Parathyroid adenoma (tissue), 2 donors: ENCODE results near the gene DPYD.

Source experiments
- H2AFZ ChIP-seq: fragments of 300-600 bp; sonication (generic); one replicate; pipeline ENCODE4 v1.7.0; 2017; ENCODE audit warnings: antibody characterized with exemption, mild to moderate bottlenecking
- H3K27ac ChIP-seq: fragments of 300-600 bp; sonication (generic); one replicate; pipeline ENCODE4 v1.7.0; 2017
- H3K27me3 ChIP-seq: fragments of 300-600 bp; sonication (generic); one replicate; pipeline ENCODE4 v1.7.0; 2017; ENCODE audit warnings: low read length; ENCODE audit not compliant: control insufficient read depth, insufficient read depth
- H3K36me3 ChIP-seq: fragments of 300-600 bp; sonication (generic); one replicate; pipeline ENCODE4 v1.7.0; 2017; ENCODE audit warnings: low read length; ENCODE audit not compliant: control insufficient read depth, insufficient read depth
- H3K4me1 ChIP-seq: fragments of 300-600 bp; sonication (generic); one replicate; pipeline ENCODE4 v1.7.0; 2017; ENCODE audit warnings: control low read depth
- H3K4me2 ChIP-seq: fragments of 300-600 bp; sonication (generic); one replicate; pipeline ENCODE4 v1.7.0; 2017; ENCODE audit warnings: low read length
- H3K4me3 ChIP-seq: fragments of 300-600 bp; sonication (generic); one replicate; pipeline ENCODE4 v1.7.0; 2017; ENCODE audit warnings: low read depth, low read length
- H3K79me2 ChIP-seq: fragments of 300-600 bp; sonication (generic); one replicate; pipeline ENCODE4 v1.7.0; 2017; ENCODE audit warnings: control low read depth
- H3K9ac ChIP-seq: fragments of 300-600 bp; sonication (generic); one replicate; pipeline ENCODE4 v1.7.0; 2017; ENCODE audit warnings: mild to moderate bottlenecking
- H3K9me3 ChIP-seq: fragments of 300-600 bp; sonication (generic); one replicate; pipeline ENCODE4 v1.7.0; 2017; ENCODE audit warnings: low read length; ENCODE audit not compliant: control insufficient read depth
- TF ChIP-seq, protein P1 (sequence below): fragments of 300-600 bp; sonication (generic); IDR thresholded peaks from one replicate; pipeline ENCODE4 v1.7.0; 2017; ENCODE audit warnings: antibody characterized with exemption, mild to moderate bottlenecking
- donor health status: primary hyperparathyroidism.

The DPYD gene

GRCh38 chr1:97833881-97834280 lies 87.0 kb downstream of the DPYD start:
- TF ChIP-seq, protein P1, sequence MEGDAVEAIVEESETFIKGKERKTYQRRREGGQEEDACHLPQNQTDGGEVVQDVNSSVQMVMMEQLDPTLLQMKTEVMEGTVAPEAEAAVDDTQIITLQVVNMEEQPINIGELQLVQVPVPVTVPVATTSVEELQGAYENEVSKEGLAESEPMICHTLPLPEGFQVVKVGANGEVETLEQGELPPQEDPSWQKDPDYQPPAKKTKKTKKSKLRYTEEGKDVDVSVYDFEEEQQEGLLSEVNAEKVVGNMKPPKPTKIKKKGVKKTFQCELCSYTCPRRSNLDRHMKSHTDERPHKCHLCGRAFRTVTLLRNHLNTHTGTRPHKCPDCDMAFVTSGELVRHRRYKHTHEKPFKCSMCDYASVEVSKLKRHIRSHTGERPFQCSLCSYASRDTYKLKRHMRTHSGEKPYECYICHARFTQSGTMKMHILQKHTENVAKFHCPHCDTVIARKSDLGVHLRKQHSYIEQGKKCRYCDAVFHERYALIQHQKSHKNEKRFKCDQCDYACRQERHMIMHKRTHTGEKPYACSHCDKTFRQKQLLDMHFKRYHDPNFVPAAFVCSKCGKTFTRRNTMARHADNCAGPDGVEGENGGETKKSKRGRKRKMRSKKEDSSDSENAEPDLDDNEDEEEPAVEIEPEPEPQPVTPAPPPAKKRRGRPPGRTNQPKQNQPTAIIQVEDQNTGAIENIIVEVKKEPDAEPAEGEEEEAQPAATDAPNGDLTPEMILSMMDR = no peak
- H3K9me3 ChIP-seq = no peaks in the 10 kb centered on the region
- H2AFZ ChIP-seq = no peak overlapping the region
- H3K4me3 ChIP-seq = no peak overlapping the region
- no peak overlapping the region for H3K4me2 ChIP-seq
- no peak overlapping the region for H3K27ac ChIP-seq
- no peaks in the 10 kb centered on the region for H3K27me3 ChIP-seq
- no peaks in the 10 kb centered on the region for H3K36me3 ChIP-seq
- peaks cover 2% of the 10 kb centered on the region for H3K4me1 ChIP-seq
- H3K79me2 ChIP-seq = no peaks in the 10 kb centered on the region
- H3K9ac ChIP-seq = no peak overlapping the region

GRCh38 chr1:97832481-97832880 lies 88.4 kb downstream of the DPYD start:
- H3K79me2 ChIP-seq = no peaks in the 10 kb centered on the region
- no peak overlapping the region for H3K4me2 ChIP-seq
- no peaks in the 10 kb centered on the region for H3K36me3 ChIP-seq
- no peak overlapping the region for H3K27ac ChIP-seq
- TF ChIP-seq, protein P1 = no peak
- H3K9ac ChIP-seq = no peak overlapping the region
- H3K4me3 ChIP-seq = no peak overlapping the region
- H3K4me1 ChIP-seq = peaks cover 2% of the 10 kb centered on the region
- no peaks in the 10 kb centered on the region for H3K9me3 ChIP-seq
- H2AFZ ChIP-seq = no peak overlapping the region
- no peaks in the 10 kb centered on the region for H3K27me3 ChIP-seq

- H2AFZ ChIP-seq = no peak overlapping the region
- H3K4me2 ChIP-seq = no peak overlapping the region
- no peaks in the 10 kb centered on the region for H3K36me3 ChIP-seq
- no peak overlapping the region for H3K9ac ChIP-seq
- H3K79me2 ChIP-seq = no peaks in the 10 kb centered on the region
- TF ChIP-seq, protein P1 = no peak
- no peak overlapping the region for H3K27ac ChIP-seq
- H3K9me3 ChIP-seq = no peaks in the 10 kb centered on the region
- H3K27me3 ChIP-seq = no peaks in the 10 kb centered on the region
- H3K4me1 ChIP-seq = peaks cover 2% of the 10 kb centered on the region
- H3K4me3 ChIP-seq = no peak overlapping the region
These were observed 92.9 kb downstream of the DPYD start for GRCh38 chr1:97827887-97828286.

DNA sequence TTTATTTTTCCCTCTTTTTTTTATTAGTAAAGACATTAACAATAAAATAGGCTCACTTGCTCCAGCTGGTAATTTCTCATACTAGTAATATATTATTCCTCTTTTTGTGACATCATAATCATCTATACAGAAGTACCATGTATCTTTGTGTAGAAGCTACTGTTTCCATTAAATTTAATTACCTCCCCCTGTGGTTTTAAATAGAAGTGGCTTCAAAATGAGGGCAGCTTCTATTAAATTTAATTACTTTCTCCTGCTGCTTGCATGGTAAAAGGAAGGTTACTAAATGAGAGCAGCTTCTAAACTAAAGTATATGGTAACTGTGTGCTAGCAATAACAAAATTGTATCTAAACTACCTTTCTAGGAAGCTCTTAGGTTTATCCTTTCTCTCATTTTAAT lies 94.0 kb downstream of the DPYD start:
- H3K36me3 ChIP-seq = no peaks in the 10 kb centered on the region
- no peak overlapping the region for H3K27ac ChIP-seq
- TF ChIP-seq, protein P1 = no peak
- no peak overlapping the region for H3K4me2 ChIP-seq
- no peaks in the 10 kb centered on the region for H3K27me3 ChIP-seq
- no peaks in the 10 kb centered on the region for H3K9me3 ChIP-seq
- H3K9ac ChIP-seq = no peak overlapping the region
- no peak overlapping the region for H3K4me3 ChIP-seq
- H3K4me1 ChIP-seq = no peaks in the 10 kb centered on the region
- no peaks in the 10 kb centered on the region for H3K79me2 ChIP-seq
- H2AFZ ChIP-seq = no peak overlapping the region

DNA sequence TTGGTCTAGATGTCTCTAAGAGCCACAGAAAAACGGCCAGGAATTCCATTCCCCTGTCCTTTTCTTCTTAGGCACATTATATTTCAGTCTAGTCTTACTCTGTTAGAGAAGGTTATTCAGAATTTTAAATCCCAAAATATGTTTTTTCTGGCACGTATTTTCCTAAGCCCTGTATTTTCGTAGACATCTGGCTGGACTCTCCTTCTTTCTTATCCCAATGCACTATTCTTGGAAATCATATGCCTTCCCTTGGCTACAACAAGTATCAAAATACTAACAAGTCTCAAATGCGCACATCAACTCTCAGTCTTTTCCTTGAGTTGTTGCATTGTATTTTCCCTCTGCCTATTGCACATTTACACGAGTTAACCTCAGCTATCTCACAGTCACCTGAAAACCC lies 96.2 kb downstream of the DPYD start:
- Histone ChIP-seq H3K27me3 (no peaks in the 10 kb centered on the region), H3K9me3 (no peaks in the 10 kb centered on the region), H3K36me3 (no peaks in the 10 kb centered on the region)

More for the DNA sequence above, 96.2 kb downstream of the DPYD start:
- Histone ChIP-seq H3K79me2 (no peaks in the 10 kb centered on the region), H3K4me2 (no peak overlapping the region), H3K4me3 (no peak overlapping the region), H3K9ac (no peak overlapping the region), H3K4me1 (no peaks in the 10 kb centered on the region), H2AFZ (no peak overlapping the region), H3K27ac (no peak overlapping the region)
- TF ChIP-seq, protein P1 = no peak
